IMR-90 (cell line): ENCODE results near the gene TTC39C. TPM values are rescaled to one million over a fixed set of nuclear protein-coding genes. Genes with fewer than 3 reads are reported as not detected.

Experiments
- ATAC-seq: fragments of 200-7000 bp; cut with Tn5 transposase; 2 replicates; pipeline ENCODE4 v1.9.1; 2020; ENCODE audit warnings: low read depth, mild to moderate bottlenecking, moderate library complexity
- BruUV-seq: library from RNA; stranded (reverse); fragments of 400-500 nt; replicated peaks from 2 replicates; lab custom pipeline; 2021; lab: Mats Ljungman, UMichigan
- CTCF ChIA-PET: fragments of 300-600 bp; formaldehyde crosslinking; extraction: SDS; loops from one replicate; lab custom pipeline; 2021; ENCODE audit warnings: antibody characterized with exemption; lab: Yijun Ruan, JAX
- POLR2A ChIA-PET: fragments of 300-600 bp; sonication (Branson Sonifier 250); formaldehyde crosslinking; loops from one replicate; lab custom pipeline; 2022; ENCODE audit warnings: antibody characterized with exemption; ENCODE audit not compliant: unreplicated experiment; lab: Charles Lee
- DNase-seq: peaks from one replicate; pipeline ENCODE4 v3.0.0; 2013
- H2AFZ ChIP-seq: replicated peaks from 2 replicates; pipeline ENCODE3; 2013; ENCODE audit warnings: low read length, mild to moderate bottlenecking; ENCODE audit not compliant: poor library complexity
- H2AK5ac ChIP-seq: 2 replicates; pipeline ENCODE4 v1.6.1; 2013; ENCODE audit warnings: low read depth, low read length, inconsistent platforms
- H2AK9ac ChIP-seq: replicated peaks from 2 replicates; pipeline ENCODE3; 2013; ENCODE audit warnings: mild to moderate bottlenecking, low read depth, low read length, moderate library complexity; ENCODE audit not compliant: poor library complexity
- H2BK120ac ChIP-seq: 2 replicates; pipeline ENCODE4 v1.6.1; 2013; ENCODE audit warnings: low read depth, low read length, inconsistent platforms
- H2BK15ac ChIP-seq: 3 replicates; pipeline ENCODE4 v1.6.1; 2013; ENCODE audit warnings: low read depth, low read length, inconsistent platforms
- H2BK20ac ChIP-seq: 2 replicates; pipeline ENCODE4 v1.6.1; 2013; ENCODE audit warnings: low read depth, mild to moderate bottlenecking, inconsistent platforms, low read length, moderate library complexity
- H2BK5ac ChIP-seq: 2 replicates; pipeline ENCODE4 v1.6.1; 2013; ENCODE audit warnings: mild to moderate bottlenecking, low read depth, low read length, inconsistent platforms; ENCODE audit not compliant: poor library complexity, severe bottlenecking
- H3K14ac ChIP-seq: replicated peaks from 2 replicates; pipeline ENCODE4 v1.6.1; 2013; ENCODE audit warnings: low read depth, low read length, inconsistent platforms
- H3K18ac ChIP-seq: 2 replicates; pipeline ENCODE4 v1.6.1; 2013; ENCODE audit warnings: low read depth, low read length, control low read depth
- H3K23ac ChIP-seq: 2 replicates; pipeline ENCODE4 v1.6.1; 2013; ENCODE audit warnings: low read depth, low read length, inconsistent platforms
- H3K27ac ChIP-seq: 2 replicates; pipeline ENCODE4 v1.5.1; 2013; ENCODE audit warnings: mild to moderate bottlenecking, control low read depth, low read length; ENCODE audit not compliant: insufficient read depth
- H3K27me3 ChIP-seq: 2 replicates; pipeline ENCODE4 v1.6.1; 2013; ENCODE audit warnings: low read length; ENCODE audit not compliant: control insufficient read depth, insufficient read depth
- H3K36me3 ChIP-seq: 2 replicates; pipeline ENCODE4 v1.6.1; 2013; ENCODE audit warnings: low read length, mixed read lengths; ENCODE audit not compliant: control insufficient read depth, insufficient read depth
- H3K4ac ChIP-seq: 2 replicates; pipeline ENCODE4 v1.6.1; 2013; ENCODE audit warnings: low read depth, low read length, inconsistent platforms
- H3K4me1 ChIP-seq: 2 replicates; pipeline ENCODE4 v1.6.1; 2013; ENCODE audit warnings: low read length, mixed read lengths; ENCODE audit not compliant: control insufficient read depth, insufficient read depth
- H3K4me2 ChIP-seq: 2 replicates; pipeline ENCODE4 v1.6.1; 2013; ENCODE audit warnings: low read depth, mild to moderate bottlenecking, control low read depth, low read length, moderate library complexity
- H3K4me3 ChIP-seq: 2 replicates; pipeline ENCODE4 v1.5.1; 2013; ENCODE audit warnings: low read depth, mild to moderate bottlenecking, control low read depth, low read length, moderate library complexity; ENCODE audit not compliant: insufficient read depth
- H3K56ac ChIP-seq: 2 replicates; pipeline ENCODE4 v1.6.1; 2013; ENCODE audit warnings: low read length, inconsistent platforms; ENCODE audit not compliant: insufficient read depth; ENCODE audit errors: extremely low read depth
- H3K79me1 ChIP-seq, 2 experiments: 2 replicates each; pipeline ENCODE4 v1.6.1; 2013; ENCODE audit warnings: low read length in 2 of 2, inconsistent platforms in 1 of 2, low read depth in 1 of 2
- H3K9ac ChIP-seq: 2 replicates; pipeline ENCODE4 v1.6.1; 2013; ENCODE audit warnings: low read depth, low read length, control low read depth
- H3K9me1 ChIP-seq: 2 replicates; pipeline ENCODE4 v1.6.1; 2013; ENCODE audit warnings: low read length, inconsistent platforms; ENCODE audit not compliant: insufficient read depth
- H3K9me3 ChIP-seq: 2 replicates; pipeline ENCODE4 v1.6.1; 2013; ENCODE audit warnings: low read length; ENCODE audit not compliant: control insufficient read depth, insufficient read depth
- H4K20me1 ChIP-seq: 2 replicates; pipeline ENCODE4 v1.6.1; 2013; ENCODE audit warnings: low read length, inconsistent platforms; ENCODE audit not compliant: insufficient read depth
- H4K5ac ChIP-seq: 2 replicates; pipeline ENCODE4 v1.6.1; 2013; ENCODE audit warnings: mild to moderate bottlenecking, low read depth, low read length, control low read depth
- H4K8ac ChIP-seq, 2 experiments: 2 replicates each; pipeline ENCODE4 v1.6.1; 2013; ENCODE audit warnings: low read depth in 2 of 2, low read length in 2 of 2, control low read depth in 1 of 2, inconsistent platforms in 1 of 2
- H4K91ac ChIP-seq: 2 replicates; pipeline ENCODE4 v1.6.1; 2013; ENCODE audit warnings: low read depth, low read length, inconsistent platforms; ENCODE audit not compliant: insufficient read depth
- BHLHE40 ChIP-seq: fragments of 150-350 bp; IDR thresholded peaks from 2 replicates; pipeline ENCODE4 v1.6.1; 2016; ENCODE audit warnings: mild to moderate bottlenecking, low read depth, low read length
- CEBPB ChIP-seq: IDR thresholded peaks from 2 replicates; pipeline ENCODE4 v1.6.1; 2012; ENCODE audit warnings: low read depth, low read length, improper control_type of control experiment
- MAFK ChIP-seq: IDR thresholded peaks from 2 replicates; pipeline ENCODE4 v1.6.1; 2012; ENCODE audit warnings: low read depth, low read length, improper control_type of control experiment
- NFE2L2 ChIP-seq: fragments of 150-350 bp; IDR thresholded peaks from 2 replicates; pipeline ENCODE4 v1.6.1; 2016; ENCODE audit warnings: low read depth, mild to moderate bottlenecking, low read length
- WGBS, 2 experiments: methylation state at CpG; one replicate each; pipeline versions ENCODE4 v1.1.5 to v1.1.7; 2013; ENCODE audit warnings: missing lambda C conversion rate in 2 of 2; ENCODE audit not compliant: insufficient read length in 1 of 2; ENCODE audit errors: extremely low coverage in 2 of 2; 5-methylcytosine and 5-hydroxymethylcytosine counted together
- dilution Hi-C: fragments of 300-500 bp; cut with HindIII; formaldehyde crosslinking; loops from one replicate; pipeline ENCODE4 v1.14.3; 2018; ENCODE audit warnings: low sequenced_read_pairs; ENCODE audit not compliant: unreplicated experiment
- in situ Hi-C: fragments of 300-500 bp; cut with MboI; formaldehyde crosslinking; loops from 3 replicates; pipeline ENCODE4 v1.14.3; 2019; ENCODE audit warnings: low sequenced_read_pairs, inconsistent platforms, mixed read lengths
- intact Hi-C: fragments of 100-400 bp; cut with micrococcal nuclease; formaldehyde crosslinking; loops from 2 replicates; pipeline ENCODE4 v1.10.0; 2022
- polyA plus RNA-seq, 3 experiments: library from polyadenylated mRNA; depleted of rRNA; stranded (reverse); fragments of >200 nt; gene quantifications; 2 replicates each; pipeline ENCODE4 v1.2.3, GENCODE V29; 2012; ENCODE audit warnings: low replicate concordance in 1 of 3
- total RNA-seq: library from RNA; depleted of rRNA; stranded (reverse); fragments of >200 nt; gene quantifications from 2 replicates; pipeline ENCODE4 v1.2.3, GENCODE V29; 2012

Gene TTC39C
- total and polyA plus RNA-seq, 2 of the 4 experiments (the other 2 are of a cell fraction): 8.0 to 20.8 TPM

DNA sequence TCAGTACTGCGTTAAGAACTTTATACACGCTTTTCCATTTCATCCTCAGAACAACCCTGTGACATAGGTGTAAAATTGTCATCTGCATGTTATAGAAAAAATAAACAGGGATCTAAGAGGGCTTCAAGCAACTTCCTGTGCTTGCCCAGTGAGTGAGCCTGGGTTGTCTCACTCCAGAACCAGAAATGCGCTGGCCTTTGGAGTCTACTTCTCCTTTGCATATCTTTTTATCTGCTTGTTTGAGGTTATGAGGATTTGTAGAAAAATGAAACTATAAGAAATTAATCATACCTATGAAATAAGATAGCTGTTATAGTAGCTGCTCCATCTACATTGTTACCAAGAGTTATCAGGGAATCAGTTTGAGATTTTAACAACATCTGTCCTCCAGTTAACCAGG, 69.0 kb downstream of the TTC39C start:
- Histone ChIP-seq H3K27ac (no peak overlapping the region), H2BK15ac (no peak overlapping the region), H3K4me3 (no peak overlapping the region), H3K14ac (no peak overlapping the region), H3K23ac (no peak overlapping the region), H2BK120ac (no peak overlapping the region), H3K9me3 (no peaks in the 10 kb centered on the region), H4K20me1 (no peaks in the 10 kb centered on the region), H4K8ac (no peak overlapping the region), H3K36me3 (peaks cover 21% of the 10 kb centered on the region), H3K79me1 (0 out of 4 replicates have a peak, but pooled peaks cover 0 to 2% of the 10 kb centered on the region in 2 experiments), H3K9me1 (peaks cover 4% of the 10 kb centered on the region; the same call in 1 of the 2 replicates), H2AK9ac (no peak overlapping the region), H3K27me3 (no peaks in the 10 kb centered on the region), H3K4me1 (peaks cover 2% of the 10 kb centered on the region; the same call in 1 of the 2 replicates), H2AK5ac (no peak overlapping the region), H4K5ac (no peak overlapping the region), H3K4me2 (no peak overlapping the region), H2BK20ac (no peak overlapping the region), H3K56ac (no peak overlapping the region), H2AFZ (no peak overlapping the region), H4K91ac (no peak overlapping the region), H3K18ac (no peak overlapping the region), H3K4ac (no peak overlapping the region), H2BK5ac (no peak overlapping the region), H3K9ac (no peak overlapping the region)
- dilution Hi-C loops (no loop called here), in situ Hi-C loops (no loop called here), intact Hi-C loops (no loop called here)
- POLR2A ChIA-PET: no interaction called here
- no peak for ATAC-seq
- no TSS peak for BruUV-seq
- CTCF ChIA-PET: interaction anchor here (1.0 kb wide), 1 partner anchor 17 kb away, joined by 3 read pairs; no protein-coding TSS in a partner anchor
- DNase-seq: no peak
- no CpG with 5 or more reads among the region's 3 CpGs for WGBS, 2 experiments
- TF ChIP-seq BHLHE40: no peak
- no peak for TF ChIP-seq MAFK
- TF ChIP-seq NFE2L2: no peak
- no peak for TF ChIP-seq CEBPB
